Stimulated activated CD8-positive, alpha-beta memory T cell treated with anti-CD3 and anti-CD28 coated beads, Interleukin-2, amount 100 ng/mL, for 48 hours (primary cell): ENCODE results near the gene GUCA2B.

ENCODE experiments used
- DNase-seq, 2 donors: peaks; one replicate each; pipeline ENCODE4 v3.0.0-alpha.2; 2020; ENCODE audit warnings: low read depth in 2 of 2

The GUCA2B gene

DNA sequence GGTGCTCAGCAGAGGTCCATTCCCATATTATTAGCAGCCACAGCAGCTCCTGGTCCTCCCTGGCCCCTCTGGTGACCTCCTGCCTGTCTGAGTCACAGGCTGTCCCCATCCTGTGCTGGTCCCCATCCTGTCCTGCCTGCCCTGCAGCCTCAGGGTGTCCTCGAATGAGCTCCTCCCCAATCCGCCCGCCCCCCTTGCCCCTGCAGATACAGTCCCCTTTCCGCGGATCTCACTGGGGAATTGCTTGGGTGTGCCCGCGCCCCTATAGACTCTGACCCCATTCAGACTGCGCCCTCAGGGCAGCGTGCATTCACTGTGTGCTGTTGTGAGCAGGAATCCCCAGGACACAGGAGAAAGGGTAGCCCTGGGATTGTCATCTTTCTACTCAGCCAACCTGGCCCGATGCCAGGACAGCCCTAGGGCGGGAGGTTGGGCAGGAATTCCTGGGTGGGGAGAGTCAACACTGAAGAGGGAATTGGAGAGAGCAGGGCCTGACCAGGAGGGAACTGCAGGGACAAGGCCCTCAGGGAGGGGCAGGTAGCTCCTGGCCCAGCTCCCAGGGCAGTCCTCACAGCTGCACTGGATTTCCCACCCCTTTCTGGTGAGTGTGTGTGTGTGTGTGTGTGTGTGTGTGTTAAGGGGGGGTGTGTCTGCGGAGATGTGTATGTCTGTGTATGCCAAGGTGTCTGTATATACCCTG lies 12.5 kb downstream of the GUCA2B start:
- DNase-seq = no peak

DNA sequence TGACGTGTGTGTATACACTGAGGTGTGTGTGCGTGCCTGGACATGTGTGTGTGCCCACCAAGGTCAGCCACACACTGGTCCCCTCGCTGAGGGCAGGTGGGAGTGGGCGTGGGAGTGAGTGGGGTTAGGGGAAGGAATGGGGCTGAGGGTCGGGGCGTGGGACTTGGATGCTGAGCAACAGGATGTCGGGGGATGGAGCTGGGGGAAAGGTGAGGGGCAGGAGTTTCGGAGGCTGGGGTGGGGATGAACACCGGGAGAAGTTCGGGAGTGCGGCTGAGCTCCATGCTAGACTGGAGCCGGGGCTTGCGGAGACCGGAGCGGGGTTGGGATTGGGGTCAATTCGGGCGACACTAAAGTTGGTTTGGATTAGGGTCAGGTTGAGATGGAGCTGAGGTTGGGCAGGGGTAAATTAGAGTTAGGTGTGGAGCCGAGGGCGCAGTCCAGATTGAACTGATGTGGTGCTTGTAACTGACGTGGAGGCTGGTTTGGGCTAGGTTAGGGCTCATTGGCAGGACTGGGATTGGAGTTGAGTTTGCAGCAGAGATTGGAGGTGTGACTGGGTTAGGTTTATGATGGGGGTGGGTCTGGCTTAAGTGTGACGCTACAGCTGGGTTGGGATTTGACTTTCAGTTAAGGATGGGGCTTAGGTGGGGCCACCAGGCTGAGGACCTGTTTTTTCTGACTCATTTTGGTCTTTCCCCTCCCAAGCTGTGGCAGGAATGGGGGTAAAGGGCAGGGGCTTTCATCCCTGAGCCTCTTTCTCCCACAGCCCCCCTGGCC lies 14.6 kb downstream of the GUCA2B start:
- DNase-seq = no peak

DNA sequence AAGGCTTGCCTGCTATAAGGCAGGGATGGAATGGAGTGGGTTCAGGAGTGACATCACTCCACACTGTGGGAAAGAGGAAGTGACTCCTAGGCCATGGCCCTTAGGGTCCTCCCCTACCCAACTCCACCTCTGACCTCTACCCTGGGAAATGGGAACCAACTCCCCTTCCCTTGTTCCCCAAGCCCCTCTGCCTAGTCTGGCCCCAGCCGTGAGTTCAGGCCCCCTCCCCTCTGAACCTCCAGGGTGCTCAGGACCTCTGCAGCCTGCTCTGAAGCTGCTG lies 15.1 kb downstream of the GUCA2B start:
- no peak for DNase-seq

DNA sequence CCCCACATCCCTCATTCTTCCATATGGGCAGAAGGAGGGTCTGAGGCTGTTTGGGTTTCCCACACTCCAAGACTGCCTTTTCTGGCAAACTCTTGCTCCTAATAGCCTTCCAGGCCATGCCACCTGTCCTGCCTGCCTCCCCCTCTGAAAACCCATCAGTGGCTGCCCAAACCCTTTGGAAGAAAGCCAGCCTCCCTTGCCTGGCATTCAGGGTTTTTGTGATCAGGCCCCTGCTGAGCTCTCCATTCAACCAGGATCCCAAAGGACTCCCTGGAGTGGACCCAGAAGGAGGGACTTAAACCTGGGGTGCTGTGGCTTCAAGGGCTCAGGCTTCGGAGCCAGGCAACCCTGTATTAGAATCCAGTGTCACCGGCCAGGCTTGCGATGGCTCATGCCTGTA lies 15.6 kb downstream of the GUCA2B start:
- no peak for DNase-seq

DNA sequence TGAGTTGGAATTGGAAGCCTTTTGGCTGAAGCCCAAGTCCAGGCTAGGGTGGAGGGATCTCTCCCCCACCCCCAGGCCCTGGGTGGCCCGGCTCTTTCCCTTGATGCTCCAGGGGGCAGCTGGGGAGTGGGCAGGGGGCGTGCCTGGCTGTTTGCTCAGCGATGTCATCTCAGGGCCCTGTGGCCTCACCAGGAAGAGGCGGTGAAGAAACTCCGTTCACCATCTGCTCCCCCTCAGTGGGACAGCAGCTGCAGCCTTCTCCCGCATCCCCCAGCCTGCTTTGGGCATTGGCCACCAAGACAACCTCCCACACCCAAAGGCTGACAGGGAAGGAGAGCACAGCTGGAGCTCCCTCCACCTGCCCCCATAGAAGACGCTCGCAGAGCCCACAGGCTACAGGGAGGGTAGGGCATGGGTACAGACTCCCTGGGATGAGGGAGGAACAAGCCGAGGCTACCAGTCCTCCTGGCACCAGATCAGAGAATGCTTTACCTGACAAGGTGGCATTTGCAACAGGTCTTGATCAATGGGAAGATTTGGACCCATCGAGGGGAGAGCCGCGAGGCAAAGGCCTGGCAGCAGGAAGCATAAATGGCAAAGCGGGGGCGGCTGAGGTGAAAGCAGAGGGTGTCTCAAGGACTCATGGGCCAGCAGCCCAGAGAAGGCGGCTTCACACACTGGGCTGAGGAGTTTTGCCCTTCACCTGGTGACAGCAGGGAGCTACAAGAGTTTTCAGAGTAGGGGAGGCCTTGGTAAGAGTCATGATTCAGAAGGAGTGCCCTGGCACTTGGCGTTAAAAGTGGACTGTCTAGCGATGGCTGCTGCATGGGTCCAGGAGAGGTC lies 17.8 kb downstream of the GUCA2B start:
- no peak for DNase-seq

DNA sequence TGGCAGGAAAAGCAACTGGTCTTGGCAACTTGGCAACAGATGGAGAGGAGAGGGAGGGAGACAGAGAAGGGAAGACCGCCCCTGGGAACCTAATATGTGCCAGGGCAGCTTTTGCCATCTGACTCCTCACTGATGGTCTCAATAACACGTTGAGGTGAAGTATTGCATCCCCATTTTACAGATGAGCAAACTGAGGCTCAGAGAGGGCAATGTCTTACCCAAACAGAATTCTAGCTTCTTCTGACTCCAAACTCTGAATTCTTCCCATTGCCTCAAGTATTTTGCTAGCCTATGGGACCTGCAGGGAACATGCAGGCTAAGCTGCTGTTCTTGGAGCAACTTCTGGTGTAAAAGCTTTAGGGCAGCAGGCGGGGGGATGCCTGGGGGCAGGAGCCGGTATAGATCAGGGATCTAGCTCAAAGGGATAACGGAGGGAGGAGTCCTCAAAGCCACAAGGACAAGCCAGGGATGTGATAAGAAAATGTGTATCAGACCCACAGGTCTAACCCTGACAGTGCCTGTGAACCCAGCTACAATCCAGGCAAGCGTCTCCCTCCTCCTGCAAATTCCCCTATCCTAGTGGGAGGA lies 18.6 kb downstream of the GUCA2B start:
- no peak for DNase-seq

DNA sequence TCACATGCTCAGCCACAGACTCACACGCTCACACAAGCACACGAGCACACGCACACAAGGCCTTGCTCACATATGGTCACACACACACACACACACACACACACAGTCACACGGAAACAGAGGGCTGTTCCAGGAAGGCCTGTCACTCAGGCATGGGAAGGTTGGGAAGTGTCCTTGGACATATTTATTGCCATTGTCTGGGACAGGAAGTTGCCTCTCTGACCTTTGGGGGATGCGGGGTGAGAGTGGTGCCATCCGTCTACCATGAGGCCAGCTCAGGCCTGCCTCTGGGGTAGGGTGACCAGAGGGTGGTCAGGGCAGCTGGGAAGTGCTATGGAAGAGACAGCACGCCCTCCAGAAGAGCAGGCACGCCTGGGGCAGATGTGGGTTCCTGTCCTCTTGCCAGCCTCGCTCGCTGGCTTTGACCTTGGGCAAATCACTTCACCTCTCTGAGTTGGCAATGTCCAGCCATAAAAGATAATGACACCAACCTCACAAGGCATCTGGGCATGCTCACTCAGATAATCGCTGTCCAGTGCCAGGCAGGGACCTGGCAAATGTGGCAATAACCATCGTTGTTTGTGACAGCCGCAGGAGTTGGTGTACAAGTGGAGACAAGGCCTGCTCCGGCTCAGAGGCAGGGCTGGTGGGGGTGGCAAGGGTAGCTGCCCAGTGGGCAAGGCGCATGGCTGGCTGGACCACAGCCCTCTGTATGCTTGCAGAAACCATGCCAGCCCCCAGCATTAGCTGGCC lies 19.3 kb downstream of the GUCA2B start:
- DNase-seq = no peak

DNA sequence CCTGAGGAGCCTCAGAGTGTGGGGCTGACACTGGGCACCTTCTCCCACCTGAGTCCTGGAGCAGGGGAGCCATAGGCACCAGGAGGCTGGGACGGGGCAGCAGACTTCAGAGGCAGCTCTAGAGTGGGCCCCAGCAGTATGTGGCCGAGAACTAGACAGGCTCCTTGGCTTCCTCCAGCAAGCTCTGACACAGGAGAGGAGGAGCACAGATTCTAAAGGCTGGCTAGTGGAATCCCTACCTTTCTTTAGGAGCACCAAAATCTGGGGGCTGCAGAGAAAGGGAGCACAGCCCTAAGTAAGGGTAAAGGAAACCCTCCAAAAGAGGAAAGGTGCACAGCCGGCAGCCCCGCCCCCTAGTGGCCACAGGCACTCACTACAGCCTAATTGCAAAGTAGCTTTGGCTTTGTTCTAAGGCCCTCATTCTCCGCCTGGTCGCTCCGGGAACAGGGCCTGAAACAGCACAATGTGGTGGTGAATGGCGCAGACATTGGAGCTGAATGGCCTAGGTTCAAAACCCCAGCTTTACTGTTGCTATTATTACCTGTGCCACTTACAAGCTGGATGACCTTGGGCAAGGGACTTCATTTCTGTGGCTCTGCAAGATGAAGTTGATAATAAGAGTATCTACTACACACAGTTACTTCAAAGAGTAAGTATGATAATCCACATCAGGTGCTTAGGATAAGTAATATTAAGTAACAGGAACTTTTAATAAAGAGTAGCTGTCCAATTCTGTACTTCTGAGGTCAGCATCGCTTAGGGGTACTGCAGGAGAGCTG lies 20.1 kb downstream of the GUCA2B start:
- DNase-seq = peak; percentile 35 to 52

DNA sequence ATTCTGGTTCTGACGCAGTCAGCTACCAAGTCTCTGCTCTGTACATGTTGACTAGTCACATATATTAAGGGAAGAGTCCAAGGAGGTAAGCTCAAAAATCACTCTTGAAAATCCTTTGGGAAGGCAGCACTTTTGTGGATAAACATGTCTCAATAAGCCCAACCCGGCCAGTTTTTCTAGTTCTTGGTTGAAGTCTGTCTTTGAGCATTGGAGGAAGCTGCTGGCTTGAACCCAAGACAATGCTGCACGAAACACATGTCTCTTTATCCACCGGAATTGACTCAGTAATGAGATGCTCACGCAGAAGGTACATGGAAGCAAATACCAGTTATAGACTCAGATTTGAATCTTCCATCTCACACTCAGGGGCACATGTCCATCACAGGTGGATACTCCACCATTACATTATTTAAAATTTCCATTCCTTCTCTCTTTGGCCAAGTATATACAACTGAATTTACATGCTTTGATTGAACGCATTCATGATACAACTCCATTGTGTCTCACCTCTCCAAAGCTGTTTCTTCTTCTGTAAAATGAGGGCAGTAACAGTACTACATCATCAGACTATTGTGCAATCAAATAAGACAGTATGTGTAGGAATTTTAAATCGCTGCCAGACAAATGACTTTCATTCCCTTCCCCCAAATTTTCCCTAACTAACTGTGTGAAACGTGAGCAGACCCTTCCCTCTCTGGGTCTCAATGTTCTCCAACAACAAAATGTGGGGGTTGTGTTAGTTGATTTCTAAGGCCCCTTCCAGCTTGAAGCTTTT lies 20.9 kb downstream of the GUCA2B start:
- DNase-seq = no peak

DNA sequence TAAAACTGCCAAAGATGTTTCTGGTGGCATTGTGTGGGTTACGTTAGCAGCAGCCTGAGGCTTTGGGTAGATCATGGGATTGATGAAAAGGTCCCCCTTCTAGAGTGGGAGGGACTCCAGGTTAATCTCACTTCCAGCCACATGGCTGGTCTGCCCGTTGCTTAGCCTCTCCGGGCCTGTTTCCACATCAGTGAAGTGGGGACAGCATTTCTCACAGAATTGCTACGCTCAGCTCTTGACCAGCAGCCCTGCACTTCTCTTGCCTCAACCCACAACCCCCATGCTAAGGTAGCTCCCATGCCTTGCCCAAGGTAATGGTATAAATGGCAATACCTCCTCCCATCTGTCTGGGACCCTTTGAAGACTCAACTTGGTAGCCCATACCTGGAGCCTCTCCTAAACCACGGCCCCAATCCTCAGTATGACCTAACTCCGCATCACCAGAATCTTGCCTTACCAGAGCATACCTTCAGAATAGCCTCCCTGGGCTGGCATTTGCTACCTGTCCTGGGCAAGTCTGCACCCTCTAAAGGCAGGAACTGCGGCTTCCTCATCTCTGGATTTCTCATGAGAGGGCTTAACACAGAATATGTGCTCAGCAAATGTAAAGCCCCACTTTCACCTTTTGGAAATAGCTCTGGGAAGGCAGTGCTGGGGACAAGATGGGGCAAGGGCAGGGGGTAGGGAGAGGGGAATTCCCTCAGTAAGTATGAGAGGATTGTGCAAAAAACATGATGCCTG lies 22.3 kb downstream of the GUCA2B start:
- no peak for DNase-seq

DNA sequence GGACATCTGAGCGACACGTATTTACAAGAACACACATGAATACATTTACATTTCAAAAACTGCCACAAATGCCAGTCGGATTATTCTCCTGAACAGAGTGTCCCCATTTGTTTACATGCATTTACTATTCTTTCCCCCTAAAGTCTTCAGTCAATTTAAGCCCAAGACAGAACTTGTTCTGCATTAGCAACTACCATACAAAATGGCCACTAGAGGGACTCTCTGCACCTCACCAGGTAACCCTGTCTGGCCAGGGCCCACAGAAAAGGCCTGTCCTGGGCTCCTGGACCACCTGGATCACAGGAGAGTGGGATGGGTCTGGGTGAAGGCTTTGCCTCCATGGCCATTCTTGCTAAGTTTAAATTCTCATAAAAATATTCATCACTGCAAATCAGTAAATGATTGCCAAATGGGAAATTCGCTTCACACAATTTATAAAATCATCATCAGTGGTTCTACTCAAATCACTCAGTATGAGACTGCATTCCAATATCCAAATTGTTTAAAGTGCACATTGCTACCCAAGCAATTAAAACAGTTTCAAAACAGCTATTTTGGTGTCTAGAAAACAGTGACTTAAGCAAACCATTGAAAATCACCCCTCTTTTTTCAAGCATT lies 23.8 kb downstream of the GUCA2B start:
- no peak for DNase-seq

DNA sequence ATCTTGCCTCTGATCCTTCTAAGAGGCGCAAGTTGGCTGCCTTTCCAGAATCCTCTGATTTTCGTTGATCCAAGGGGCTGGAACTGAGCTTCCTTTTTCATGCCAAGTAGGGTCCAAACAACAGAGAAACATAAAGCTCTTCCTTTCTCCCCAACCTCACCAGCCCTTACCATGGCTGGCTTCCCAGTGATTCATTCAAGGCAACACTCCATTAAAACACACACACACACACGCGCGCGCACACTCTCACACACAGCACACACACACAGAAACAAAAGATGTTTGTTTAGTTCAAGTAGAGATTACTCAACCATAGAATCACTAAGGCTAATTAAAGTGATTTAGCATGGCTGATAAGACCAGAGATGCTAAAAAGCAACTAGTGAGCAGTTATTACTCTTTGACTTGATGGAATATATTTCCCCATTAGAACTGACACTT lies 24.4 kb downstream of the GUCA2B start:
- DNase-seq = no peak

DNA sequence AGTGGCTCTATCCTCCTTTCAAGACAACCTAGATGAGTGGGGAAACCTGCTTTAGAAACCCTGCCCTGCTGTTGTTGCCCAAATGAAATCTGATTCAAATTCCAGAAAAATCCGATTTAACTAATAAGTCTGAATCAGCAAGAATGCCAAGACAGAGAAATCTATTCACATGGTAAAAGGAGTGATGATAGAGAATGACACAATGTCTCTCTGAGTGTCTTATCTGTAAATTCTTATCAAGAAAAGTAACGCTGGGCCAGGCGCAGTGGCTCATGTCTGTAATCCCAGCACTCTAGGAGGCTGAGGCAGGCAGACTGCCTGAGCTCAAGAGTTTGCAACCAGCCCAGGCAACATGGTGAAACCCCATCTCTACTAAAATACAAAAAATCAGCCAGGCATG lies 25.0 kb downstream of the GUCA2B start:
- no peak for DNase-seq

DNA sequence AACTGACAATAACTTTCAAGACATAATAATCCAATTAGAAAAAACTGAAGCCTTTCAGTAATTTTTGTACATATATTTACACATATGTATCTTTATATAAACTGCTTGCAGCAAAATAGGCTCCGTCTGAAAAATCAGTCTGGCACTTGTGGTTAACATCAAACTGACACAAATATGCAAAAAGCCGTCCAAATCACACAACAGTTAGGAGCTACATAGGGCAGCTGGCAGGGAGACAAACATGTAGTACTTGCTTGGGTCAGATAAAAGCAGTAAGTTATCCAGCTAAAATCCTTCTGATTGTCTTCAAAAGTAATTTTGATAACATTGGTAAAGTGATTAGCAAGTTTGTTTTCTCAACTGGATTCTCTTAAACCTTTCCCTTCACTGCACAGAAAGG lies 26.1 kb downstream of the GUCA2B start:
- no peak for DNase-seq

DNA sequence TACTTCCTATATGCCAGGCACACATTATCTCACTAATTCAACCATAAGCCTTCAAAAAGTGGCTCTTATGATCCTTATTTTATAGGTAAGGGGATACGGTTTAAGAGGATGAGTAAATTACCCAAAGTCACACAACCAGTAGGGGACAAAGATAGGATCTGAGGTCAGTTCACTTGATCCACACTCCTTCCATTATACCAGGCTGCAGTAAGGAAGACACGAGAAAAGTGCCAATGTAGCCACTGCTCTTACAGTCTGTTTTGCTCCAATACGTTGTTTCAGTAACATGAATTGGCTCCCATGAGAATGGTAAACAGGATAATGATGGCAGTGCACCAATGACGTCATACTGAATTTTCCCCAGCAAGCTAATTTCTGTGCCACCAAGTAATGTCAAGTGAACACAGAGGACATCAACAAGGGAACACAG lies 26.7 kb downstream of the GUCA2B start:
- no peak for DNase-seq

DNA sequence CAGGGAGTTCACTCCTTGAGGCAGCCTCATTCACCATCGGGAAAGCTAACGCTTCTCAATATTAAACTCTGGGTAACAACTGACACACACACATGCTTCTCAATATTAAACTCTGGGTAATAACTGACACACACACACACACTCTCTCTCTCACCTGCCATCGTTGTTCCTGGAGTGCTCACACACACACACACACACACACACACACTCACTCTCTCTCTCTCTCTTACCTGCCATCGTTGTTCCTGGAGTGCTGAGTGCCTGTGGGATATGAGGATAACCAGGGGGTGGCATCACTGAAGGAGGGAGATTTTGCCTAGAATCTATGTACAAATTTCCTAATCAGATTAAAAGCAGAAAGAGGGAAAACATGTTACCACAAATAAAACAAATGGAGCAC lies 28.5 kb downstream of the GUCA2B start:
- DNase-seq = no peak

DNA sequence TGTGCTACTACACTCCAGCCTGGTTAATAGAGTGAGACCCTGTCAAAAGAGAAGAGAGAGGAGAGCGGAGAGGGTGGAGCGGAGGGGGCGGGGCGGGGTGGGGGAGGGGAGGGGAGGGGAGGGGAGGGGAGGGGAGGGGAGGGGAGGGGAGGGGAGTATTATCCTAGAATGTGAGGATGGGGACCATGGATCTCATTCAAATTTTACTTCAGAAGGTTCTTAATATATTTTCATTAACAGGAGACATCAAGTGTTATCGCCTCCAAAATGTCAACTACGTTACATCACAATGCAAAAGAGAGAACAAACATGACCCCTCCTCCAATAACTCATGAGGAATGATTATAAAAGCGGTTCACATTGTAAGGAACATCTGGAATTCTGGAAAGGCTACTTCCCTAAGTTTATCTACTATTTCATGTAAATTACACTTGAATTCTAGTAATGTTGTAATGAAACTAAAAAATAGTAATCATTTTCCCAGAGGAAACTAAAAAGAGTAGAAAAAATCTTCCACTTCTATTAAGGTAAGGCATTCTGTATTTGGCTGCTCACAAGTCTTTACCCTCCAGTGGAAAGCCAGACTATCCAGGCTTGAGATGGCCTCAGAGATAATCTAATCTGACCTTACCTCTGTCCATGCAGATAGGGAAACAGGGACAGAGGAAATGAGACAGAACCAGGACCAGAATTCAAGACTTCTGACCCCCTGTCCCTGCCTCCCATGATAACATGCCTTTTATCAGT lies 30.2 kb downstream of the GUCA2B start:
- no peak for DNase-seq

DNA sequence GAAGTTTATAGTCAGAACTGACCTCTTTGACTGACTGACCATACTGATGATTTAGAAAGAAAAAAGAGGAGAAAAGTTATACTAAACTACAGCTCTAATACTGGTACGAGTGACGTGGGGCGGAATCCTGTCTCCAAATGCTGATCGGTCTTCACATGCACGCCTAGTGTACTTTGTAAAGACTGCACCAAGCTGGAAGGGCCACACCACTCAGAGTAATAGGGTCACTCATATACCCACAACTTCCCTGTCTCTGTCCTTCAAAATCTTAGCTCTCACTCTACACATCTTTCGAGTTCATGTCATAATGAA lies 30.7 kb downstream of the GUCA2B start:
- DNase-seq = no peak
